ENCODE results near the gene AKAP13.

- TF ChIP-seq, protein P1, sequence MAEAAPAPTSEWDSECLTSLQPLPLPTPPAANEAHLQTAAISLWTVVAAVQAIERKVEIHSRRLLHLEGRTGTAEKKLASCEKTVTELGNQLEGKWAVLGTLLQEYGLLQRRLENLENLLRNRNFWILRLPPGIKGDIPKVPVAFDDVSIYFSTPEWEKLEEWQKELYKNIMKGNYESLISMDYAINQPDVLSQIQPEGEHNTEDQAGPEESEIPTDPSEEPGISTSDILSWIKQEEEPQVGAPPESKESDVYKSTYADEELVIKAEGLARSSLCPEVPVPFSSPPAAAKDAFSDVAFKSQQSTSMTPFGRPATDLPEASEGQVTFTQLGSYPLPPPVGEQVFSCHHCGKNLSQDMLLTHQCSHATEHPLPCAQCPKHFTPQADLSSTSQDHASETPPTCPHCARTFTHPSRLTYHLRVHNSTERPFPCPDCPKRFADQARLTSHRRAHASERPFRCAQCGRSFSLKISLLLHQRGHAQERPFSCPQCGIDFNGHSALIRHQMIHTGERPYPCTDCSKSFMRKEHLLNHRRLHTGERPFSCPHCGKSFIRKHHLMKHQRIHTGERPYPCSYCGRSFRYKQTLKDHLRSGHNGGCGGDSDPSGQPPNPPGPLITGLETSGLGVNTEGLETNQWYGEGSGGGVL (tag by site-specific recombination; IDR thresholded peaks at IDR 0.05) = no peak
- TF ChIP-seq ZNF155 (tag by site-specific recombination; IDR thresholded peaks at IDR 0.05) (no peak), ZNF19 (tag by site-specific recombination; IDR thresholded peaks at IDR 0.05; ENCODE audit: low read depth) (no peak), ZNF623 (tag by site-specific recombination; IDR thresholded peaks at IDR 0.05) (no peak), SALL2 (tag by site-specific recombination; IDR thresholded peaks at IDR 0.05; ENCODE audit: borderline replicate concordance) (no peak), PRDM4 (tag by site-specific recombination; IDR thresholded peaks at IDR 0.05) (no peak), ZNF747 (tag by site-specific recombination; IDR thresholded peaks at IDR 0.05) (no peak)
- TF ChIP-seq, protein P2, sequence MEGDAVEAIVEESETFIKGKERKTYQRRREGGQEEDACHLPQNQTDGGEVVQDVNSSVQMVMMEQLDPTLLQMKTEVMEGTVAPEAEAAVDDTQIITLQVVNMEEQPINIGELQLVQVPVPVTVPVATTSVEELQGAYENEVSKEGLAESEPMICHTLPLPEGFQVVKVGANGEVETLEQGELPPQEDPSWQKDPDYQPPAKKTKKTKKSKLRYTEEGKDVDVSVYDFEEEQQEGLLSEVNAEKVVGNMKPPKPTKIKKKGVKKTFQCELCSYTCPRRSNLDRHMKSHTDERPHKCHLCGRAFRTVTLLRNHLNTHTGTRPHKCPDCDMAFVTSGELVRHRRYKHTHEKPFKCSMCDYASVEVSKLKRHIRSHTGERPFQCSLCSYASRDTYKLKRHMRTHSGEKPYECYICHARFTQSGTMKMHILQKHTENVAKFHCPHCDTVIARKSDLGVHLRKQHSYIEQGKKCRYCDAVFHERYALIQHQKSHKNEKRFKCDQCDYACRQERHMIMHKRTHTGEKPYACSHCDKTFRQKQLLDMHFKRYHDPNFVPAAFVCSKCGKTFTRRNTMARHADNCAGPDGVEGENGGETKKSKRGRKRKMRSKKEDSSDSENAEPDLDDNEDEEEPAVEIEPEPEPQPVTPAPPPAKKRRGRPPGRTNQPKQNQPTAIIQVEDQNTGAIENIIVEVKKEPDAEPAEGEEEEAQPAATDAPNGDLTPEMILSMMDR (tag by site-specific recombination; IDR thresholded peaks at IDR 0.05) = no peak
Observed at GRCh38 chr15:85568261-85568808, 187.9 kb downstream of the AKAP13 start.

Measured in HEK293 (cell line).